Upper lobe of left lung (tissue), 4 donors: Measurements from ENCODE around the gene MRPL16.

Source experiments
- CTCF ChIP-seq, 6 experiments: fragments of 450-650 bp in 4 of 6; fragments of 200-600 bp in 2 of 6; sonication (generic) in 2 of 6; IDR thresholded peaks; one replicate each; pipeline ENCODE4 v1.5.1; 2016 to 2019; ENCODE audit warnings: antibody characterized with exemption in 6 of 6
- EP300 ChIP-seq, 4 donors: sonication (generic); formaldehyde crosslinking; IDR thresholded peaks; one replicate each; pipeline ENCODE4 v1.5.1; 2017; ENCODE audit warnings: antibody characterized with exemption in 4 of 4, control low read depth in 2 of 4
- POLR2A ChIP-seq, 4 donors: fragments of 450-650 bp; IDR thresholded peaks; one replicate each; pipeline ENCODE4 v1.5.1; 2016 to 2017; ENCODE audit warnings: antibody characterized with exemption in 4 of 4, mild to moderate bottlenecking in 2 of 4
- POLR2AphosphoS5 ChIP-seq, 2 donors: sonication (generic); formaldehyde crosslinking; IDR thresholded peaks; one replicate each; pipeline ENCODE4 v1.5.1; 2017; ENCODE audit warnings: antibody characterized with exemption in 2 of 2

GRCh38 chr11:59787816-59788215 is 22.8 kb downstream of the MRPL16 start:
- TF ChIP-seq EP300 (IDR thresholded peaks at IDR 0.05) (no peak), POLR2A (IDR thresholded peaks at IDR 0.05) (no peak), CTCF (IDR thresholded peaks at IDR 0.05) (no peak), POLR2AphosphoS5 (IDR thresholded peaks at IDR 0.05) (no peak)
